Measurements from ENCODE around the gene SCN4A. TPM values are rescaled to one million over a fixed set of nuclear protein-coding genes. Genes with fewer than 3 reads are reported as not detected.
"Not testable (repeated sequence)": the region's sequence is repeated elsewhere in the genome, so short reads cannot be mapped to it uniquely, and the experiment has no call there.

The SCN4A gene
- polyA plus RNA-seq, 10 donors = 11.6 to 52.0 (median 38.1) TPM

GRCh38 chr17:63986821-63987220 lies 14.1 kb upstream of the SCN4A start:
- peak in 1 of 3 donors; percentile 17 for DNase-seq

GRCh38 chr17:63985387-63986140 lies 12.8 kb upstream of the SCN4A start:
- no peak for DNase-seq

- DNase-seq = peak; percentile 53 to 76 (median 75)
These were observed 12.1 kb upstream of the SCN4A start for GRCh38 chr17:63984651-63985386.

- DNase-seq = no peak
These were observed 11.5 kb upstream of the SCN4A start for GRCh38 chr17:63984236-63984635.

- DNase-seq = peak in 1 of 3 donors; percentile 54
These were observed 10.6 kb upstream of the SCN4A start for GRCh38 chr17:63983320-63983719.

GRCh38 chr17:63982641-63983040 lies 9.9 kb upstream of the SCN4A start:
- DNase-seq = not testable (repeated sequence)

GRCh38 chr17:63978272-63979200 lies 5.8 kb upstream of the SCN4A start:
- no peak for DNase-seq

- no peak for DNase-seq
These were observed 4.0 kb upstream of the SCN4A start for GRCh38 chr17:63976702-63977101.

GRCh38 chr17:63975541-63976092 lies 2.9 kb upstream of the SCN4A start:
- no peak for DNase-seq

- no peak for DNase-seq
These were observed 2.0 kb upstream of the SCN4A start for GRCh38 chr17:63974594-63975192.

GRCh38 chr17:63973930-63974593 lies 1.3 kb upstream of the SCN4A start:
- no peak for DNase-seq

GRCh38 chr17:63973247-63973646 lies 529 bp upstream of the SCN4A start:
- DNase-seq = no peak

- DNase-seq = no peak
These were observed 3.4 kb downstream of the SCN4A start for GRCh38 chr17:63969278-63969677.

GRCh38 chr17:63967953-63968352 lies 4.8 kb downstream of the SCN4A start:
- no peak for DNase-seq

GRCh38 chr17:63966646-63967264 lies 6.0 kb downstream of the SCN4A start:
- no peak for DNase-seq

- no peak for DNase-seq
These were observed 9.6 kb downstream of the SCN4A start for GRCh38 chr17:63963123-63963522.

- no peak for DNase-seq
These were observed 10.4 kb downstream of the SCN4A start for GRCh38 chr17:63962298-63962744.

- peak in 2 of 3 donors; percentile 36 to 61 for DNase-seq
These were observed 11.1 kb downstream of the SCN4A start for GRCh38 chr17:63961355-63962212.

- DNase-seq = no peak
These were observed 12.3 kb downstream of the SCN4A start for GRCh38 chr17:63960430-63960829.

All from muscle of back (tissue), 11 donors.